GM10266 (cell line): Measurements from ENCODE around the gene CLEC16A.
"Not testable (repeated sequence)": the region's sequence is repeated elsewhere in the genome, so short reads cannot be mapped to it uniquely, and the experiment has no call there.

Experiments used
- DNase-seq: peaks from one replicate; pipeline ENCODE4 v3.0.0; 2012; ENCODE audit errors: extremely low spot score
- CTCF ChIP-seq: IDR thresholded peaks from 2 replicates; pipeline ENCODE4 v1.5.1; 2012; ENCODE audit warnings: mild to moderate bottlenecking, low read depth; ENCODE audit not compliant: control insufficient read depth, insufficient read depth; ENCODE audit errors: missing control alignments

The CLEC16A gene

DNA sequence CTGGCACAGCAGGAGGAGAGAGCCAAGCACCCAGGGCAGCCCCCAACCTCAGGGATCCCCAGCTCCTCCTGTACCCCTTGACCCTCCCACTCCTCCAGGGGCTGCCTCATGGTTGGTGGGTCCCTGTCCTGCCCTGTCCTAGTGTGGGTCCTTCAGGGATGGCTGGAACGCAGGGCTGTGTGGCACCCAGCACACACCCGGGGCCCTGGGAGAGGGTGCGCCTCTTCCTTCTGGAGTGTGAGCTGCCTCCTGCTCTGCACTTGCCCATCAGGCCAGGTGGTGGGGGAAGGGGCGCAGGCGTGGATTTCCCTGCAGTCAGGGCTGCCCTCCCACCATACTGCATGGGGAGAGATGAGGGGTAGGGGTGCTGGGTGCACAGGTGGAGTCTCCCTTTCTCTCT lies 269.0 kb downstream of the CLEC16A start:
- no peak for TF ChIP-seq CTCF
- DNase-seq: no peak

GRCh38 chr16:11213799-11214198 lies 269.4 kb downstream of the CLEC16A start:
- TF ChIP-seq CTCF: no peak
- DNase-seq: no peak

DNA sequence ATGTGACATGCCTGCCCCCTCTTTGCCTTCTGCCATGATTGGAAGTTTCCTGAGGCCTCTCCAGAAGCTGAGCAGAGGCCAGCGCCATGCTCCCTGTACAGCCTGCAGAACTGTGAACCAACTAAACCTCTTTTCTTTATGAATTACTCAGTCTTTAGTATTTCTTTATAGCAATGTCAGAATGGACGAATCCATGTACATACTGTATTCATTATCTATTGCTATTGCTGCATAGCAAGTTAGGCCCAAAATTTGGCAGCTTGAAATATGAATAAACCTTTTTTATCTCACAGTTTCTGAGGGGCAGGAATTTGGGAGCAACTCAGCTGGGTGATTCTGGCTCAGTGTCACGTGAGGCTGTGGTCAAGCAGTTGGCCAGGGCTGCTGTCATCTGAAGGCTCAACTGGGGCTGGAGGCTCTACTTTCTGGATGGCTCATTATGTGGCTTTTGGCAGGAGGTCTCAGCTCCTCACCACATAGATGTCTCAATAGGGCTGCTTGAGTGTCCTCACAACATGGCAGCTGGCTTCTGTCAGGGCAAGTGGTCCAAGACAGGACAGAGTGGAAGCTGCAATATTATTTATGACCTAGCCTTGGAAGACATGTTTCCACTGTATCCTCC lies 271.7 kb downstream of the CLEC16A start:
- no peak for DNase-seq
- TF ChIP-seq CTCF: no peak

DNA sequence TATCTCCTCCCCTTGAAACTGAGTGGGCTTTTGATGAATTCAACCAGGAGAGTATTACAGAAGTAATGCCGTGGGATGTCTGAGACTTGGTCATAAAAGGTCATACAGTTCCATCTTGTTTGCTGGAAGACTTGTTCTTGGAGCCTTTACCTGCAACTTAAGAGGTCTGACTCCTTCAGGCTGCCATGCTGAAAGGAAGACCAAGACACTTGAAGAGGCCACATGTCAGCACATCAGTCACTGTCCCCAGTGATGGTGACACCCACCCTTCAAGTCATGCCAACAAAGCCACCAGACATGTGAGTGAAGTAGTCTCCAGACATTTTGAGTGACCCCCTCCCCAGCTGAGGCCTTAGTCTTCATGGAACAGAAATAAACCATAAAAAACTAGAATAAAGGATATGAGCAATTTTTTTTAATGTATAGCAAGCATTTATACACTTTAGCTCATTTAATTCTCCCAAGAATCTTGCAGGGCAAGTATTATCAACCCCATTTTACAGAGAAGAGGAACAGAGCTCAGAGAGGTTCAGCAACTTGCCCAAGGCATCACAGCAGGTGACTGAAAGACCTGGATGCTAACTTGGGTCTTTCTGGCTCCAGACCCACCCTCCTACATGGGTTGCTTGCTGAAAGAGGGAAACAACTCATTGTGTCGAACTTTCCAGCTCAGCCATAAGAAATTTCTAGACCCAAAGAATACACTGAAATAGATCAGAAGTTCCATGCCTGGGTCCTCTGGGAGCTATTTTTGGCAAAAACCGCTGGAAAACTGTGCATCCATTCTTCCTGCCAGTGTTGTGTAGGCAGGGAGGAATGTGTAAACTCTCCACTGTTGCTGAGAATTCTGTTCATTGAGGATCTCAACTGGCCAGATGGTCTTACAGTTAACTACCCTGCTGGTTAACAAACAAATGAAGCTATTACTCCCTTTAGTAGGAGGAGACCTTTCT lies 273.6 kb downstream of the CLEC16A start:
- DNase-seq: no peak

DNA sequence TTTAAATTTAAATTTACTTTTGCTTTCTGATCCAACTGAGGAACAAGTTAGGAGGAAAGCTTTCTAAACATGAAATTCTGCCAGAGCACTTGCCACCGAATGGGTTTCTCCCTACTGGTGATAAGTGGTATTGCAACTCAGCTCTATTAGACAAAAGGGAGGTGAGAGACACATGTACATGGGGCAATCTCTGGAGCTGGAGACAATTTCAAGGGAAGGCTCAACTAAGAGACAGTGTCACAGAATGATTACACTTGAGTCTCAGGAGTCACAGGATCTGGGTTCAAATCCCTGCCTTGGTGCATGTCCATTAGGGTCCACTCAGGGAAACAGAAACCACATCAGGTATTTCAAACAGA lies 274.2 kb downstream of the CLEC16A start:
- TF ChIP-seq CTCF: peak; percentile 32
- no peak for DNase-seq

More for the DNA sequence above, 273.6 kb downstream of the CLEC16A start:
- TF ChIP-seq CTCF: no peak

GRCh38 chr16:11219178-11219577 lies 274.8 kb downstream of the CLEC16A start:
- DNase-seq: no peak
- TF ChIP-seq CTCF: no peak

DNA sequence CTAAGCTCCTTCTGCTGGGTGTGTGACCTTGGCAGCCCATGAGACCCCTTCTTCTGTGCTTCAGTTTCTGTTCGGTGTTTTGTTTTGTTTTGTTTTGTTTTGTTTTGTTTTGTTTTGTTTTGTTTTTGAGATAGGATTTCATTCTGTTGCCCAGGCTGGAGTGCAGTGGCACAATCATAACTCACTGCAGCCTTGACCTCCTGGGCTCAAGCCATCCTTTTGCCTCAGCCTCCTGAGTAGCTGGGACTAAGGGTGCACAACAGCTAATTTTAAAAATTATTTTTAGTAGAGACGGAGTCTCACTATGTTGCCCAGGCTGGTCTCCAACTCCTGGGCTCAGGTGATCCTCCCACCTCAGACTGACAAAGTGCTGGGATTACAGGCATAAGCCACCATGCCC lies 276.1 kb downstream of the CLEC16A start:
- not testable (repeated sequence) for DNase-seq
